ENCODE data around the gene WDR1. TPM values are rescaled to one million over a fixed set of nuclear protein-coding genes. Genes with fewer than 3 reads are reported as not detected.

The WDR1 gene
- polyA plus RNA-seq, 1 donor, result 168 TPM

- no peak overlapping the region for H3K27ac ChIP-seq (ENCODE audit: low read length)
- H3K9me3 ChIP-seq (ENCODE audit: control insufficient read depth, low read depth, low read length), result no peaks in the 10 kb centered on the region
- H3K27me3 ChIP-seq (ENCODE audit: control insufficient read depth, insufficient read depth, low read length), result no peaks in the 10 kb centered on the region
- no peak for DNase-seq
- H3K36me3 ChIP-seq (ENCODE audit: control insufficient read depth, insufficient read depth, low read length), result peaks cover 95% of the 10 kb centered on the region
- no peak overlapping the region for H3K4me3 ChIP-seq (ENCODE audit: low read length)
- WGBS (ENCODE audit: insufficient coverage, low lambda C conversion rate), result no CpG with 5 or more reads among the region's 38 CpGs
- H3K4me1 ChIP-seq (ENCODE audit: control insufficient read depth, insufficient read depth, low read length), result no peaks in the 10 kb centered on the region
These were observed 38.9 kb downstream of the WDR1 start for GRCh38 chr4:10077483-10078335.

GRCh38 chr4:10077076-10077475 is 39.5 kb downstream of the WDR1 start:
- Histone ChIP-seq H3K4me3 (ENCODE audit: low read length) (no peak overlapping the region), H3K27me3 (ENCODE audit: control insufficient read depth, insufficient read depth, low read length) (no peaks in the 10 kb centered on the region), H3K9me3 (ENCODE audit: control insufficient read depth, low read depth, low read length) (no peaks in the 10 kb centered on the region), H3K4me1 (ENCODE audit: control insufficient read depth, insufficient read depth, low read length) (no peaks in the 10 kb centered on the region), H3K27ac (ENCODE audit: low read length) (no peak overlapping the region), H3K36me3 (ENCODE audit: control insufficient read depth, insufficient read depth, low read length) (peaks cover 92% of the 10 kb centered on the region)
- no peak for DNase-seq
- WGBS (ENCODE audit: insufficient coverage, low lambda C conversion rate), result no CpG with 5 or more reads among the region's 9 CpGs

DNA sequence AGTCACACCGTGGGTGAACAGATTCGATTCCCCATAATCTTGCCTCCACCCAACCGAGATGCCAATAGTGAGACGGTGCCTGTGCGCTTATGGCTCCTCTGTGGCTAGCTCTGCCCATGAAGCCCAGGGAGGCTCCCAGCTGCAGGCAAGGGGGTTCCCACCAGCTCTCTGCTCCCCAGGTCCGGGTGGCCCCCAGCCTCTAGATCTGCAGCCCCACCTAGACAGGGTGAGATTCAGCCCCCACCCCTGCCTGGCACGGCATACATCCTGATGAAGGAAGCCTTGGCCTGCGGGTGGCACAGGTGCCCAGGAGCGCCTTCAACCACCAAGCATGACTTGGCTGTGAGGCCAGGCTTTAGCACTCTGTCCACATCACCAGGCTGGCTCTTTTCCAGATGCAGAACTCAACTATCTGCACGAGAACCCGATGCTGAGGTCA is 40.6 kb downstream of the WDR1 start:
- no CpG with 5 or more reads among the region's 11 CpGs for WGBS (ENCODE audit: insufficient coverage, low lambda C conversion rate)
- Histone ChIP-seq H3K27me3 (ENCODE audit: control insufficient read depth, insufficient read depth, low read length) (no peaks in the 10 kb centered on the region), H3K27ac (ENCODE audit: low read length) (no peak overlapping the region), H3K9me3 (ENCODE audit: control insufficient read depth, low read depth, low read length) (no peaks in the 10 kb centered on the region), H3K36me3 (ENCODE audit: control insufficient read depth, insufficient read depth, low read length) (peaks cover 84% of the 10 kb centered on the region), H3K4me1 (ENCODE audit: control insufficient read depth, insufficient read depth, low read length) (no peaks in the 10 kb centered on the region), H3K4me3 (ENCODE audit: low read length) (no peak overlapping the region)
- DNase-seq, result no peak

DNA sequence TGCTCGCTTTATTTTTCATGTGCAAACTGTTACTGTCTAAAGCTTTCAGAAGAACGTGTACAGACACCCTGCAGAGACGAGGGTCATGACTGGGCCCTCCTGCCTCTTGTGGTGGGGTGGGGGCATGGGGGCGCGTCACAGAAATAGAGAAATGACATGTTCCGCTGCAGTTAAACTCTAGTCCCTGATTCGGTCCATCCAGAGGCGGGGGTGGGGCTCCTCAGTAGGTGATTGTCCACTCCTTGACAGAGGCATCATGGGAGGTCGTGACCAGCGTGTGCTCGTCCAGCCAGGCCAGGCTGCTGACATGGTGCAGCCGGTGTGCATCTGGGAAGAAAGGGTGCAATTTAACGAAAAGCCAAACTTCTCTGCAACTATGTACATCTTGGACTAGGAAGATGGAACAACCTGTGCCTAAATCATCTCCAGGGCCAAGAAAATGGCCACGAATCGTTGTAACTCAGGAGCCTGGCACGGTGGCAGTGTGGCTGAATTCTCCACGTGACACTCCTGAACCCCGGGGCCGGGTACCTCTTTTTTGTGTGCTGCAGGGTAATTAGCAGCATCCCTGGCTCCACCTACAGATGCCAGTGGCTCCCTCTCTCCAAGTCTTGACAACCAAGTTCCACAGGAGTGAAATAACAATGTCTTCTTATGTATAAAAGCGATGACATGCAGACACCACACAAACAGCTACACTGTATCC is 41.3 kb downstream of the WDR1 start:
- Histone ChIP-seq H3K9me3 (ENCODE audit: control insufficient read depth, low read depth, low read length) (no peaks in the 10 kb centered on the region), H3K4me1 (ENCODE audit: control insufficient read depth, insufficient read depth, low read length) (no peaks in the 10 kb centered on the region), H3K4me3 (ENCODE audit: low read length) (no peak overlapping the region), H3K27ac (ENCODE audit: low read length) (no peak overlapping the region), H3K36me3 (ENCODE audit: control insufficient read depth, insufficient read depth, low read length) (peaks cover 78% of the 10 kb centered on the region), H3K27me3 (ENCODE audit: control insufficient read depth, insufficient read depth, low read length) (no peaks in the 10 kb centered on the region)
- no peak for DNase-seq
- 100% methylated on average over 1 of the region's 20 CpGs for WGBS (ENCODE audit: insufficient coverage, low lambda C conversion rate)

GRCh38 chr4:10074767-10075105 is 41.9 kb downstream of the WDR1 start:
- peaks cover 72% of the 10 kb centered on the region for H3K36me3 ChIP-seq (ENCODE audit: control insufficient read depth, insufficient read depth, low read length)
- DNase-seq, result no peak
- WGBS (ENCODE audit: insufficient coverage, low lambda C conversion rate), result no CpG with 5 or more reads among the region's 7 CpGs

GRCh38 chr4:10074076-10074766 is 42.4 kb downstream of the WDR1 start:
- Histone ChIP-seq H3K4me3 (ENCODE audit: low read length) (no peak overlapping the region), H3K4me1 (ENCODE audit: control insufficient read depth, insufficient read depth, low read length) (no peaks in the 10 kb centered on the region), H3K27me3 (ENCODE audit: control insufficient read depth, insufficient read depth, low read length) (no peaks in the 10 kb centered on the region), H3K36me3 (ENCODE audit: control insufficient read depth, insufficient read depth, low read length) (peaks cover 70% of the 10 kb centered on the region), H3K27ac (ENCODE audit: low read length) (no peak overlapping the region), H3K9me3 (ENCODE audit: control insufficient read depth, low read depth, low read length) (no peaks in the 10 kb centered on the region)
- no CpG with 5 or more reads among the region's 13 CpGs for WGBS (ENCODE audit: insufficient coverage, low lambda C conversion rate)
- no peak for DNase-seq

More at GRCh38 chr4:10074767-10075105, 41.9 kb downstream of the WDR1 start:
- no peak overlapping the region for H3K4me3 ChIP-seq (ENCODE audit: low read length)
- H3K4me1 ChIP-seq (ENCODE audit: control insufficient read depth, insufficient read depth, low read length), result no peaks in the 10 kb centered on the region
- H3K9me3 ChIP-seq (ENCODE audit: control insufficient read depth, low read depth, low read length), result no peaks in the 10 kb centered on the region
- no peak overlapping the region for H3K27ac ChIP-seq (ENCODE audit: low read length)
- no peaks in the 10 kb centered on the region for H3K27me3 ChIP-seq (ENCODE audit: control insufficient read depth, insufficient read depth, low read length)

DNA sequence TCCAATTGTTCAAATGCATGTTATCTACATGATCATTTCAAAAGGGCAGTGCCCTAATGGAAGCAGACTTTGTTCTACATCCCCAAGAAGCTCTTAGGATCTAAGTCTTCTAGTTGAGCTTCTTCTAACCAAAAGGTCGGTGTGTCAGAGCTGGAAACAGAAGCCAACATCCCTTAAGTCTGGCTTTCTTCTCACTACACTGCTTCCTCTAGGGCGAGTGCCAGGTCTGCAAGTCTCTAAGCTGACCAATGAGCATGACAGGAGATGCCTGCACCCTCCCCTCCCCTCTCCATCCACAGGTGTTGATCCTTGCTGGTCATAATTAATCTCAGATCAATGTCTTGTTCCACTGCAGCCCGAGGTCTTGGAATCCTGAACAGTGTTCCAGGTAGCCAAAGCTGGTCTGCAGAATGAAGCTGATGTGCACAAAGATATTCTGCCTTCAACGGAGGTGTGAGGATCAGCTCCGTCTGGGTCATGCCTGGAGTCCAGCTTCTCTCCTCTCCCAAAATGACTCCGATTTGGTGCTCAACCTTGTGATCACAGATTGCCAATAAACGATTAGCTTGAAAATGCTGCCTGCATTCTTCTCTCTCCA is 44.1 kb downstream of the WDR1 start:
- no peaks in the 10 kb centered on the region for H3K27me3 ChIP-seq (ENCODE audit: control insufficient read depth, insufficient read depth, low read length)
- DNase-seq, result no peak
- H3K4me1 ChIP-seq (ENCODE audit: control insufficient read depth, insufficient read depth, low read length), result no peaks in the 10 kb centered on the region
- no CpG with 5 or more reads among the region's 7 CpGs for WGBS (ENCODE audit: insufficient coverage, low lambda C conversion rate)
- no peaks in the 10 kb centered on the region for H3K9me3 ChIP-seq (ENCODE audit: control insufficient read depth, low read depth, low read length)
- no peak overlapping the region for H3K27ac ChIP-seq (ENCODE audit: low read length)
- H3K4me3 ChIP-seq (ENCODE audit: low read length), result no peak overlapping the region
- peaks cover 58% of the 10 kb centered on the region for H3K36me3 ChIP-seq (ENCODE audit: control insufficient read depth, insufficient read depth, low read length)

GRCh38 chr4:10069075-10069642 is 47.4 kb downstream of the WDR1 start:
- no peaks in the 10 kb centered on the region for H3K27me3 ChIP-seq (ENCODE audit: control insufficient read depth, insufficient read depth, low read length)
- H3K27ac ChIP-seq (ENCODE audit: low read length), result no peak overlapping the region
- 92% methylated on average over 2 of the region's 12 CpGs for WGBS (ENCODE audit: insufficient coverage, low lambda C conversion rate)
- no peaks in the 10 kb centered on the region for H3K4me1 ChIP-seq (ENCODE audit: control insufficient read depth, insufficient read depth, low read length)
- peaks cover 36% of the 10 kb centered on the region for H3K36me3 ChIP-seq (ENCODE audit: control insufficient read depth, insufficient read depth, low read length)
- DNase-seq, result no peak
- no peaks in the 10 kb centered on the region for H3K9me3 ChIP-seq (ENCODE audit: control insufficient read depth, low read depth, low read length)
- no peak overlapping the region for H3K4me3 ChIP-seq (ENCODE audit: low read length)

- Histone ChIP-seq H3K4me1 (ENCODE audit: control insufficient read depth, insufficient read depth, low read length) (no peaks in the 10 kb centered on the region), H3K9me3 (ENCODE audit: control insufficient read depth, low read depth, low read length) (no peaks in the 10 kb centered on the region), H3K36me3 (ENCODE audit: control insufficient read depth, insufficient read depth, low read length) (peaks cover 22% of the 10 kb centered on the region), H3K27ac (ENCODE audit: low read length) (no peak overlapping the region), H3K27me3 (ENCODE audit: control insufficient read depth, insufficient read depth, low read length) (no peaks in the 10 kb centered on the region), H3K4me3 (ENCODE audit: low read length) (no peak overlapping the region)
- 100% methylated on average over 2 of the region's 15 CpGs for WGBS (ENCODE audit: insufficient coverage, low lambda C conversion rate)
- no peak for DNase-seq
These were observed 49.6 kb downstream of the WDR1 start for GRCh38 chr4:10066670-10067651.
